Astrocyte (in vitro differentiated cells and primary cell): ENCODE data around the gene IFNAR1.

Source experiments
- CTCF ChIP-seq: IDR thresholded peaks from 2 replicates; pipeline ENCODE4 v1.5.1; 2011; ENCODE audit warnings: low read depth, mild to moderate bottlenecking, inconsistent platforms, low read length, moderate library complexity; ENCODE audit not compliant: insufficient read depth
- EZH2 ChIP-seq: IDR thresholded peaks from 2 replicates; pipeline ENCODE4 v1.6.1; 2012; ENCODE audit warnings: mild to moderate bottlenecking, low read length, inconsistent platforms; ENCODE audit not compliant: insufficient read depth

- TF ChIP-seq CTCF (no peak), EZH2 (no peak)
Measured at GRCh38 chr21:33293136-33293535, 31.6 kb upstream of the IFNAR1 start.
